ENCODE data around the gene EFCAB13. TPM values are rescaled to one million over a fixed set of nuclear protein-coding genes. Genes with fewer than 3 reads are reported as not detected.

The EFCAB13 gene
- total RNA-seq, 1 experiment from 2014 or later, result 1.6 TPM

- H2BK120ac ChIP-seq (ENCODE audit: low read depth, low read length, poor library complexity, severe bottlenecking), result no peak overlapping the region
- no peak overlapping the region for H3K27ac Mint-ChIP-seq
- no peaks in the 10 kb centered on the region for H3K79me2 ChIP-seq (ENCODE audit: insufficient read depth, low read length)
- DNase-seq, result no peak
- no peak overlapping the region for H3K18ac ChIP-seq (ENCODE audit: insufficient read length, low read depth, low read length)
- H3K23me2 ChIP-seq (ENCODE audit: insufficient read length, low read depth, low read length, poor library complexity, severe bottlenecking), result no peaks in the 10 kb centered on the region
- no peak overlapping the region for H3K27ac ChIP-seq (ENCODE audit: insufficient read length, low read depth, low read length)
- no peak overlapping the region for H2AFZ ChIP-seq (ENCODE audit: low read length)
- H4K91ac ChIP-seq (ENCODE audit: insufficient read length, low read depth, low read length), result no peak overlapping the region
- no peak overlapping the region for H2BK15ac ChIP-seq (ENCODE audit: low read depth, low read length)
- no peaks in the 10 kb centered on the region for H3K79me1 ChIP-seq (ENCODE audit: insufficient read depth, low read depth, low read length, poor library complexity, severe bottlenecking)
- H2BK5ac ChIP-seq (ENCODE audit: insufficient read length, low read length), result no peak overlapping the region
- H2BK20ac ChIP-seq (ENCODE audit: low read depth, low read length, poor library complexity, severe bottlenecking), result no peak overlapping the region
- no peaks in the 10 kb centered on the region for H4K20me1 ChIP-seq (ENCODE audit: control insufficient read depth, insufficient read depth, insufficient read length)
- no peak overlapping the region for H2AK5ac ChIP-seq (ENCODE audit: insufficient read length, low read length)
- no peak overlapping the region for H3T11ph ChIP-seq (ENCODE audit: low read length)
- no peak overlapping the region for H3K23ac ChIP-seq (ENCODE audit: insufficient read length, low read depth, low read length)
- 0 out of 2 replicates have a peak, but pooled peaks cover 2% of the 10 kb centered on the region for H3K27me3 ChIP-seq (ENCODE audit: insufficient read depth, low read length)
- no peaks in the 10 kb centered on the region for H3K36me3 Mint-ChIP-seq (ENCODE audit: insufficient read depth in 1 of 3, low read depth in 3 of 3)
- WGBS (ENCODE audit: extremely low coverage, insufficient read length, low lambda C conversion rate), result no CpG with 5 or more reads among the region's 1 CpG
- H2BK12ac ChIP-seq (ENCODE audit: insufficient read length, low read depth, low read length), result no peak overlapping the region
- no peaks in the 10 kb centered on the region for H3K9me3 ChIP-seq (ENCODE audit: control insufficient read depth, low read depth, low read length)
- H4K5ac ChIP-seq (ENCODE audit: insufficient read length, low read depth, low read length), result no peak overlapping the region
- no peak for TF ChIP-seq CTCF (conservative IDR thresholded peaks at IDR 0.05)
- no peak overlapping the region for H4K8ac ChIP-seq (replicated peaks; ENCODE audit: insufficient read length, low read depth, low read length)
- no peak overlapping the region for H3K4me3 Mint-ChIP-seq
- H3K9ac ChIP-seq (ENCODE audit: extremely low read depth, insufficient read length, low read length), result no peak overlapping the region
- H3K4ac ChIP-seq (ENCODE audit: low read depth, low read length), result no peak overlapping the region
- no peak overlapping the region for H3K4me2 ChIP-seq (ENCODE audit: insufficient read depth, insufficient read length, low read length)
- H3K4me1 ChIP-seq (ENCODE audit: insufficient read depth, low read length), result peaks cover 21% of the 10 kb centered on the region
- H3K14ac ChIP-seq (ENCODE audit: insufficient read depth, low read length), result no peak overlapping the region
- H3K27me3 Mint-ChIP-seq (ENCODE audit: low read depth), result peaks cover 6% of the 10 kb centered on the region
- H3K9me3 Mint-ChIP-seq, result no peaks in the 10 kb centered on the region
- peaks cover 43% of the 10 kb centered on the region in 2 experiments for H3K4me1 Mint-ChIP-seq
- no peak overlapping the region for H3K56ac ChIP-seq (ENCODE audit: insufficient read length, low read depth, low read length)
These were observed 45.8 kb upstream of the EFCAB13 start for GRCh38 chr17:47277921-47278320.

All from H9 (cell line).